ENCODE measurements around the gene CADM2.
A peak's percentile ranks its signal among the peaks of the same experiment; 100 is the strongest.

CADM2 gene

GRCh38 chr3:85554153-85554552, 595.4 kb downstream of the CADM2 start:
- DNase-seq (ENCODE audit: low read depth) = no peak
- no peak for TF ChIP-seq CTCF (IDR thresholded peaks at IDR 0.05; ENCODE audit: control insufficient read depth, insufficient read depth, low read depth, low read length, missing control alignments)
- no peak overlapping the region for H3K4me3 ChIP-seq (ENCODE audit: control insufficient read depth, low read depth, low read length)

GRCh38 chr3:85560088-85560785, 601.4 kb downstream of the CADM2 start:
- H3K4me3 ChIP-seq (ENCODE audit: control insufficient read depth, low read depth, low read length) = no peak overlapping the region
- no peak for TF ChIP-seq CTCF (IDR thresholded peaks at IDR 0.05; ENCODE audit: control insufficient read depth, insufficient read depth, low read depth, low read length, missing control alignments)
- DNase-seq (ENCODE audit: low read depth) = no peak

- peak; percentile 18 for TF ChIP-seq CTCF (IDR thresholded peaks at IDR 0.05; ENCODE audit: control insufficient read depth, insufficient read depth, low read depth, low read length, missing control alignments)
- no peak for DNase-seq (ENCODE audit: low read depth)
- no peak overlapping the region for H3K4me3 ChIP-seq (ENCODE audit: control insufficient read depth, low read depth, low read length)
Measured at GRCh38 chr3:85567071-85567676, 608.4 kb downstream of the CADM2 start.

GRCh38 chr3:85570819-85571218, 612.0 kb downstream of the CADM2 start:
- TF ChIP-seq CTCF (IDR thresholded peaks at IDR 0.05; ENCODE audit: control insufficient read depth, insufficient read depth, low read depth, low read length, missing control alignments) = no peak
- no peak overlapping the region for H3K4me3 ChIP-seq (ENCODE audit: control insufficient read depth, low read depth, low read length)
- no peak for DNase-seq (ENCODE audit: low read depth)

- TF ChIP-seq CTCF (IDR thresholded peaks at IDR 0.05; ENCODE audit: control insufficient read depth, insufficient read depth, low read depth, low read length, missing control alignments) = no peak
Measured at GRCh38 chr3:85571835-85572234, 613.0 kb downstream of the CADM2 start.

GRCh38 chr3:85572426-85572825, 613.6 kb downstream of the CADM2 start:
- no peak for TF ChIP-seq CTCF (IDR thresholded peaks at IDR 0.05; ENCODE audit: control insufficient read depth, insufficient read depth, low read depth, low read length, missing control alignments)
- H3K4me3 ChIP-seq (ENCODE audit: control insufficient read depth, low read depth, low read length) = no peak overlapping the region
- DNase-seq (ENCODE audit: low read depth) = no peak

More at GRCh38 chr3:85571835-85572234, 613.0 kb downstream of the CADM2 start:
- no peak overlapping the region for H3K4me3 ChIP-seq (ENCODE audit: control insufficient read depth, low read depth, low read length)
- no peak for DNase-seq (ENCODE audit: low read depth)
